Esophagus muscularis mucosa (tissue), 4 donors: ENCODE measurements around the gene INPPL1. TPM values are rescaled to one million over a fixed set of nuclear protein-coding genes. Genes with fewer than 3 reads are reported as not detected.
"Not testable (repeated sequence)": the region's sequence is repeated elsewhere in the genome, so short reads cannot be mapped to it uniquely, and the experiment has no call there.

Source experiments
- DNase-seq: peaks from one replicate; pipeline ENCODE4 v3.0.0-alpha.2; 2017; ENCODE audit errors: extremely low spot score
- H3K27ac ChIP-seq, 4 donors: fragments of 200-600 bp; sonication (generic); replicated peaks in 1 of 4; 1 replicate in 3 of 4; 2 replicates in 1 of 4; pipeline ENCODE4 v1.5.1; 2016 to 2019; ENCODE audit warnings: mild to moderate bottlenecking in 1 of 4
- H3K27me3 ChIP-seq, 4 donors: fragments of 200-600 bp; sonication (generic); one replicate each; pipeline versions ENCODE4 v1.5.1 to v1.6.0; 2016 to 2019
- H3K36me3 ChIP-seq, 4 donors: fragments of 200-600 bp; sonication (generic); one replicate each; pipeline ENCODE4 v1.5.1; 2016 to 2019
- H3K4me1 ChIP-seq, 4 donors: fragments of 200-600 bp; sonication (generic); one replicate each; pipeline ENCODE4 v1.5.1; 2016 to 2019
- H3K4me3 ChIP-seq, 4 donors: fragments of 200-600 bp; sonication (generic); 1 replicate in 2 of 4; 2 replicates in 2 of 4; pipeline ENCODE4 v1.5.1; 2016 to 2019; ENCODE audit warnings: mild to moderate bottlenecking in 4 of 4, moderate library complexity in 1 of 4
- H3K9me3 ChIP-seq, 4 donors: fragments of 200-600 bp; sonication (generic); 1 replicate in 3 of 4; 2 replicates in 1 of 4; pipeline ENCODE4 v1.5.1; 2016 to 2019
- CTCF ChIP-seq, 3 experiments: fragments of 200-600 bp in 2 of 3; fragments of 450-650 bp in 1 of 3; sonication (generic) in 2 of 3; IDR thresholded peaks; one replicate each; pipeline ENCODE4 v1.5.1; 2017 to 2019; ENCODE audit warnings: antibody characterized with exemption in 3 of 3, mild to moderate bottlenecking in 2 of 3, moderate library complexity in 1 of 3
- EP300 ChIP-seq: sonication (generic); formaldehyde crosslinking; IDR thresholded peaks from one replicate; pipeline ENCODE4 v1.6.1; 2017; ENCODE audit warnings: antibody characterized with exemption
- POLR2A ChIP-seq: fragments of 450-650 bp; IDR thresholded peaks from one replicate; pipeline ENCODE4 v1.6.1; 2017; ENCODE audit warnings: antibody characterized with exemption, moderate library complexity, mild to moderate bottlenecking, low read depth
- POLR2AphosphoS5 ChIP-seq, 2 donors: sonication (generic); formaldehyde crosslinking; IDR thresholded peaks; one replicate each; pipeline ENCODE4 v1.6.1; 2017; ENCODE audit warnings: antibody characterized with exemption in 2 of 2
- WGBS: methylation state at CpG from one replicate; pipeline ENCODE4 v1.1.5; 2018; 5-methylcytosine and 5-hydroxymethylcytosine counted together
- intact Hi-C: fragments of 100-400 bp; cut with DNase I; formaldehyde crosslinking; loops from one replicate; pipeline ENCODE4 v1.15.1; 2023
- total RNA-seq, 4 donors: library from RNA; depleted of rRNA; stranded (reverse); fragments of >200 nt; gene quantifications; one replicate each; pipeline versions ENCODE4 v1.1.0 to v1.2.1, GENCODE V29; 2016

The INPPL1 gene
- total RNA-seq, 4 donors from 2014 or later, result 61.6 to 158 (median 100) TPM

- Histone ChIP-seq H3K27me3 (no peaks in the 10 kb centered on the region), H3K4me1 (no peaks in the 10 kb centered on the region), H3K27ac (no peak overlapping the region), H3K9me3 (no peaks in the 10 kb centered on the region), H3K4me3 (no peak overlapping the region), H3K36me3 (no peaks in the 10 kb centered on the region)
- 87% methylated on average over 12 of the region's 12 CpGs for WGBS
- TF ChIP-seq POLR2A (no peak), POLR2AphosphoS5 (IDR thresholded peaks at IDR 0.05) (no peak), CTCF (IDR thresholded peaks at IDR 0.05) (no peak)
- DNase-seq, result peak; percentile 87
- intact Hi-C loops, result no loop called here
Observed at GRCh38 chr11:72195518-72196270, 28.9 kb upstream of the INPPL1 start.

GRCh38 chr11:72201445-72201844 is 23.1 kb upstream of the INPPL1 start:
- H3K4me3 ChIP-seq, H3K9me3 ChIP-seq, intact Hi-C loops, H3K4me1 ChIP-seq, H3K27me3 ChIP-seq, DNase-seq, H3K36me3 ChIP-seq, H3K27ac ChIP-seq: not testable (repeated sequence)
- 89% methylated on average over 39 of the region's 43 CpGs for WGBS

- DNase-seq, result peak; percentile 39
- TF ChIP-seq CTCF (IDR thresholded peaks at IDR 0.05), result no peak
- no peak for TF ChIP-seq POLR2AphosphoS5 (IDR thresholded peaks at IDR 0.05)
- TF ChIP-seq POLR2A, result no peak
- no peak for TF ChIP-seq EP300
- Histone ChIP-seq H3K4me3 (no peak overlapping the region), H3K27me3 (no peaks in the 10 kb centered on the region), H3K4me1 (no peaks in the 10 kb centered on the region), H3K36me3 (no peaks in the 10 kb centered on the region), H3K9me3 (no peaks in the 10 kb centered on the region), H3K27ac (no peak overlapping the region)
- WGBS, result 92% methylated on average over 6 of the region's 6 CpGs
- intact Hi-C loops, result no loop called here
Observed at GRCh38 chr11:72202571-72202970, 22.0 kb upstream of the INPPL1 start.

GRCh38 chr11:72203163-72203562 is 21.4 kb upstream of the INPPL1 start:
- WGBS, result 87% methylated on average over 2 of the region's 2 CpGs
- H3K27ac ChIP-seq, result no peak overlapping the region
- intact Hi-C loops, result no loop called here
- no peak overlapping the region for H3K4me3 ChIP-seq
- H3K9me3 ChIP-seq, result no peaks in the 10 kb centered on the region
- H3K36me3 ChIP-seq, result no peaks in the 10 kb centered on the region
- no peaks in the 10 kb centered on the region for H3K4me1 ChIP-seq
- DNase-seq, result peak; percentile 7
- TF ChIP-seq POLR2A, result no peak
- TF ChIP-seq CTCF (IDR thresholded peaks at IDR 0.05), result no peak
- TF ChIP-seq EP300, result no peak
- TF ChIP-seq POLR2AphosphoS5 (IDR thresholded peaks at IDR 0.05), result no peak
- peaks cover 0 to under 1% (median 0%) of the 10 kb centered on the region in 4 donors for H3K27me3 ChIP-seq

- TF ChIP-seq CTCF (IDR thresholded peaks at IDR 0.05), result no peak
- no peak for TF ChIP-seq EP300
- no peak for TF ChIP-seq POLR2A
- no peak for TF ChIP-seq POLR2AphosphoS5 (IDR thresholded peaks at IDR 0.05)
- H3K4me3 ChIP-seq, result no peak overlapping the region
- no peak for DNase-seq
- H3K36me3 ChIP-seq, result no peaks in the 10 kb centered on the region
- intact Hi-C loops, result no loop called here
- H3K27me3 ChIP-seq, result peaks cover 0 to 7% (median 0%) of the 10 kb centered on the region in 4 donors
- no peak overlapping the region for H3K27ac ChIP-seq
- H3K9me3 ChIP-seq, result peaks cover 0 to 9% (median 3%) of the 10 kb centered on the region in 4 donors
- H3K4me1 ChIP-seq, result no peaks in the 10 kb centered on the region
Observed at GRCh38 chr11:72204886-72205285, 19.7 kb upstream of the INPPL1 start.

GRCh38 chr11:72206794-72207193 is 17.8 kb upstream of the INPPL1 start:
- 90% methylated on average over 2 of the region's 2 CpGs for WGBS
- intact Hi-C loops, result not testable (repeated sequence)

More at GRCh38 chr11:72206794-72207193, 17.8 kb upstream of the INPPL1 start:
- H3K4me1 ChIP-seq, H3K4me3 ChIP-seq, H3K36me3 ChIP-seq, H3K27ac ChIP-seq, H3K27me3 ChIP-seq: not testable (repeated sequence)
- DNase-seq, result peak; percentile 70
- peaks cover 0 to 14% (median 3%) of the 10 kb centered on the region in 4 donors for H3K9me3 ChIP-seq
